ENCODE results near the gene JARID2.

JARID2 gene

DNA sequence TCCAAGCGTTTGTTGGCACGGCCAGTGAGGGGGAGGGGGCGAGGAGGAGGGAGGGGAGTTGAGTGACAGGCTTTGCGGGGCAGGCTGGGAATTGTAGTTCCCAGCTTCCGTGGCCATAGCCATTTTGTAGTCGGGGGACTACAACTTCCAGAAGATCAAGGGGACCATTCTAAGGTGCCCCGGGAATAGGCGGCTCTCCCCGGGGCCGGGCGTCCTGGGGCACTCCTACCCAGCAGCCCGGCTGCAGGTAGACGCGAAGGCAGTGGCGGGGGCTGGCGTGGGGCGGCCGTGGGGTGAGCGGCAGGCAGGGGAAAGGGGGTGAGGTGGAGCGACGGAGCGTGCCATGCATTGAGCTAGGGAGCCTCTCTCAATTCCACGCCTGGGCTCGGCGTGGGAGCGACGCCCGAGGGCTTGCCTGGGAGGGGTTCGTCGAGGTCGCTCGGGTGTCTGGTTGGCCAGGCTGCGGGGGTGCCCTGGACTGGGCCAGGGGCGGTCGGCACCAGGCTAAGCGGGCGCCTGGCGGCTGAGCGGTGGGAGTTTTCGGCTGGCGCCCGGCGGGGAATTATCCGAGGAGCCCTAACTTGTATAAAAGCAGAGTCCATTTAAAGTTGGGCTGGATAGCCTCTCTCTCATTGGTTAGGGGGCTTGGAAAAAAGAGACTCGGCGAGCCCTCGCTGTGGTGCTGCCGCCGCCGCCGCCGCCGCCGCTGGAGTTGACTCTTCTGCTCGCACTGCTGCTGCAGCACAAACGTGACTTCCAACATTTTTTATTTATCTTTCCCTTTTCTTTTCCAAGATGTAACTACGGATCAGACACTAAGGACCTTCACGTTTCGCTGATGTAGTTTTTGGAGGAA lies at the start of gene JARID2:
TSS of gene JARID2 (plus strand) at position 709 of the 856 bp plus-strand sequence. CDS start 471 bp downstream, outside the sequence.
- H3K27ac Mint-ChIP-seq (ENCODE audit: low read depth) = peak within 1 kb of the TSS; percentile 96

DNA sequence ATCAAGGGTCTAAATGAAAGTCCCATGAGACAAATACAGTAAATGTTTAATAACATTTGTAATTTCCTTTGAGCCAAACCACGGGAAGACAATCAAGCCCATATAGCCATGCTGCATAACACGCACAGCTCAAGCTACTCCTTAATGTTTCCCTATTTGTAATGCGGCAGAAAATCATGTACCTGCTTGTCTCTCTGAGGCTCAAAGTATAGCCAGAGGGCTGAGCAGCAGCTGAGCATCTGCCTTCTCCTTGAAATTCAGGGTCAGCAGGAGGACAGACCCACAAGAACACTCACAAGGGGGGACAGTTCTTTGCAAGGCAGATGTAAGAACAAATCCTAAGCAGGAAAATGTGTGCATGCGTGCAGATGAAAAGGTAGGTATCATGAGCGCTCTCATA lies 45.8 kb upstream of the JARID2 start:
- no peak overlapping the region for H3K4me3 Mint-ChIP-seq
- no peak for DNase-seq (ENCODE audit: low spot score in 2 of 2)
- no peaks in the 10 kb centered on the region for H3K9me3 Mint-ChIP-seq
- H3K27ac Mint-ChIP-seq (ENCODE audit: low read depth) = no peak overlapping the region
- no peaks in the 10 kb centered on the region for H3K4me1 Mint-ChIP-seq
- no peaks in the 10 kb centered on the region for H3K27me3 Mint-ChIP-seq
- H3K36me3 Mint-ChIP-seq (ENCODE audit: insufficient read depth) = peaks cover 2% of the 10 kb centered on the region
- no peak for ATAC-seq (replicated peaks; ENCODE audit: extremely low read depth, poor library complexity, severe bottlenecking)

More for the DNA sequence above, at the start of gene JARID2:
- Mint-ChIP-seq H3K27me3 (no peaks in the 10 kb centered on the region), H3K4me1 (peaks cover 37% of the 10 kb centered on the region), H3K4me3 (peak within 1 kb of the TSS; percentile 98), H3K9me3 (no peaks in the 10 kb centered on the region), H3K36me3 (ENCODE audit: insufficient read depth) (peaks cover 29% of the 10 kb centered on the region)
- DNase-seq (ENCODE audit: low spot score in 2 of 2) (peak; percentile 85 to 88), ATAC-seq (replicated peaks; ENCODE audit: extremely low read depth, poor library complexity, severe bottlenecking) (peak; percentile 39)

DNA sequence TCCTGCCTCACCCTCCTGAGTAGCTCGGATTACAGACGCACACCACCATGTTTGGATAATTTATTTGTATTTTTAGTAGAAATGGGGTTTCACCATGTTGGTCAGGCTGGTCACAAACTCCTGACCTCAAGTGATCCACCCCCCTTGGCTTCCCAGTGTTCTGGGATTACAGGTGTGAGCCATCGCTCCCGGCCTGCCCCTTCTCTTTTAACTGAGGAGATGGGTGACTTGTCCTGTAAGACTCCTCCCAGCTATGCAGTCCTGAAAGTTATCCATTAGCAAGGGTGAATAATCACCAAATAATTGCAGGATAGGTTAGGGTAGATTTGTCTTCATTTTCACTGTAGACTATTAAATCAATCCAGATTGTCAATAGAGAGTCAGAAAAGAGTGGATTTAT lies 40.5 kb upstream of the JARID2 start:
- Mint-ChIP-seq H3K27me3 (no peaks in the 10 kb centered on the region), H3K36me3 (ENCODE audit: insufficient read depth) (peaks cover 2% of the 10 kb centered on the region), H3K9me3 (no peaks in the 10 kb centered on the region), H3K27ac (ENCODE audit: low read depth) (no peak overlapping the region), H3K4me1 (no peaks in the 10 kb centered on the region), H3K4me3 (no peak overlapping the region)
- no peak for ATAC-seq (replicated peaks; ENCODE audit: extremely low read depth, poor library complexity, severe bottlenecking)
- no peak for DNase-seq (ENCODE audit: low spot score in 2 of 2)

GRCh38 chr6:15206887-15207286 lies 39.0 kb upstream of the JARID2 start:
- H3K9me3 Mint-ChIP-seq = no peaks in the 10 kb centered on the region
- ATAC-seq (replicated peaks; ENCODE audit: extremely low read depth, poor library complexity, severe bottlenecking) = no peak
- no peaks in the 10 kb centered on the region for H3K4me1 Mint-ChIP-seq
- no peaks in the 10 kb centered on the region for H3K27me3 Mint-ChIP-seq
- no peak overlapping the region for H3K4me3 Mint-ChIP-seq
- no peak for DNase-seq (ENCODE audit: low spot score in 2 of 2)
- no peak overlapping the region for H3K27ac Mint-ChIP-seq (ENCODE audit: low read depth)
- H3K36me3 Mint-ChIP-seq (ENCODE audit: insufficient read depth) = no peaks in the 10 kb centered on the region

DNA sequence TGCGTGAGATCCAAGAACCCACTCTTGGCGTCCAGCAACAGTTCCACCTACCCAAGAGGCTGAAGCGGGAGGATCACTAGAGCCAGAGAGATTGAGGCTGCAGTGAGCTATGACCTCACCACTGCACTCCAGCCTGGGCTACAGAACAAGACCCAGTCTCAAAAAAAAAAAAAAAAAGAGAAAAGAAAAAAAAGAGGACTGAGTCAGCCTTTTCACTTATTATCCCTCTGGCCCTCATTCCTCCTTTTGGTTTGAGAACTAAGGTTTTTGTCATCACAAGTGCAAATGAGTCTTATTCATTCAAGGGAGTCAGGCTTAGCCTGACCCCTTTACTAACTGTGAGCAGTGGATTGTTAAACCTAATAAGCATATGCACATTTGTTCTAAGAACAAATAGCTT lies 37.9 kb upstream of the JARID2 start:
- Mint-ChIP-seq H3K4me3 (no peak overlapping the region), H3K4me1 (no peaks in the 10 kb centered on the region), H3K27ac (ENCODE audit: low read depth) (no peak overlapping the region), H3K36me3 (ENCODE audit: insufficient read depth) (no peaks in the 10 kb centered on the region), H3K9me3 (no peaks in the 10 kb centered on the region), H3K27me3 (no peaks in the 10 kb centered on the region)
- no peak for ATAC-seq (replicated peaks; ENCODE audit: extremely low read depth, poor library complexity, severe bottlenecking)
- no peak for DNase-seq (ENCODE audit: low spot score in 2 of 2)

GRCh38 chr6:15213838-15214400 lies 31.9 kb upstream of the JARID2 start:
- Mint-ChIP-seq H3K9me3 (no peaks in the 10 kb centered on the region), H3K36me3 (ENCODE audit: insufficient read depth) (no peaks in the 10 kb centered on the region), H3K27me3 (no peaks in the 10 kb centered on the region), H3K4me3 (no peak overlapping the region), H3K4me1 (no peaks in the 10 kb centered on the region), H3K27ac (ENCODE audit: low read depth) (no peak overlapping the region)
- ATAC-seq (replicated peaks; ENCODE audit: extremely low read depth, poor library complexity, severe bottlenecking) = no peak
- no peak for DNase-seq (ENCODE audit: low spot score in 2 of 2)

DNA sequence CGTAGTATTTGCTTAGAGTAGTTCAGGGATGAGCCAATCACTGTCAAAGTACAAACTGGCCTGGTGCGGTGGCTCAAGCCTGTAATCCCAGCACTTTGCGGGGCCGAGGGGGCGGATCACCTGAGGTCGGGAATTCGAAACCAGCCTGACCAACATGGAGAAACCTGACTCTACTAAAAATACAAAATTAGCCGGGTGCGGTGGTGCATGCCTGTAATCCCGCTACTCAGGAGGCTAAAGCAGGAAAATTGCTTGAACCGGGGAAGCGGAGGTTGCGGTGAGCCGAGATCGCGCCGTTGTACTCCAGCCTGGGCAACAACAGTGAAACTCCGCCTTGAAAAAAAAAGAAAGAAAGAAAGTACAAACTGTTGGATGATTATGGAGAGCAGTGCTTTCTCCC lies 27.5 kb upstream of the JARID2 start:
- DNase-seq (ENCODE audit: low spot score in 2 of 2) (no peak), ATAC-seq (replicated peaks; ENCODE audit: extremely low read depth, poor library complexity, severe bottlenecking) (no peak)
- H3K4me3 Mint-ChIP-seq = no peak overlapping the region
- no peaks in the 10 kb centered on the region for H3K36me3 Mint-ChIP-seq (ENCODE audit: insufficient read depth)
- no peaks in the 10 kb centered on the region for H3K9me3 Mint-ChIP-seq
- H3K27ac Mint-ChIP-seq (ENCODE audit: low read depth) = no peak overlapping the region
- no peaks in the 10 kb centered on the region for H3K4me1 Mint-ChIP-seq
- H3K27me3 Mint-ChIP-seq = no peaks in the 10 kb centered on the region

GRCh38 chr6:15220062-15220461 lies 25.8 kb upstream of the JARID2 start:
- no peak overlapping the region for H3K4me3 Mint-ChIP-seq
- no peaks in the 10 kb centered on the region for H3K9me3 Mint-ChIP-seq
- H3K27me3 Mint-ChIP-seq = no peaks in the 10 kb centered on the region
- DNase-seq (ENCODE audit: low spot score in 2 of 2) (no peak), ATAC-seq (replicated peaks; ENCODE audit: extremely low read depth, poor library complexity, severe bottlenecking) (no peak)
- H3K27ac Mint-ChIP-seq (ENCODE audit: low read depth) = no peak overlapping the region
- no peaks in the 10 kb centered on the region for H3K4me1 Mint-ChIP-seq
- peaks cover 1% of the 10 kb centered on the region for H3K36me3 Mint-ChIP-seq (ENCODE audit: insufficient read depth)

DNA sequence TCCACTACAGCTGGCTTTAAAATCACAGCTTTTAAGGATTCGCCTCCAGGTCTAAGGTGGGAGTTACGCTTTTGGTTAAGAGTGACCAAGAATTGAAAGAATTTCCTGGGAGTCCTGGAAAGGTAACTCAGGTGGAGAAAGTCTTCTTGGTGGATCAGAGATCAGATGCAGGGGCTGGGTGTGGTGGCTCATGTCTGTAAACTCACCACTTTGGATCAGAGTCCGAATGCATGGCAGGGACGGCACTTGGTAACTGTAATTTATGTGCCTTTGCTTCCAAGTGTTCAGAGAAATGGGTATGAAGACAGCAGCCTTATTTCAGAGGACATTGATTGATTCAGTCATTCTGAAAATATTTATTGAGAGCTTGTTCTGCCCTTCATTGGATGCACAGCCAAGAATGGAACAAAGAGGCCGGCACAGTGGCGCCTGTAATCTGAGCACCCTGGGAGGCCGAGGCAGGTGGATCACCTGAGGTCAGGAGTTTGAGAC lies 18.0 kb upstream of the JARID2 start:
- no peaks in the 10 kb centered on the region for H3K27me3 Mint-ChIP-seq
- no peak overlapping the region for H3K27ac Mint-ChIP-seq (ENCODE audit: low read depth)
- H3K4me1 Mint-ChIP-seq = no peaks in the 10 kb centered on the region
- H3K36me3 Mint-ChIP-seq (ENCODE audit: insufficient read depth) = peaks cover 1% of the 10 kb centered on the region
- DNase-seq (ENCODE audit: low spot score in 2 of 2) = no peak
- no peak overlapping the region for H3K4me3 Mint-ChIP-seq
- no peaks in the 10 kb centered on the region for H3K9me3 Mint-ChIP-seq
- ATAC-seq (replicated peaks; ENCODE audit: extremely low read depth, poor library complexity, severe bottlenecking) = no peak

GRCh38 chr6:15230827-15231226 lies 15.0 kb upstream of the JARID2 start:
- H3K4me1 Mint-ChIP-seq = no peaks in the 10 kb centered on the region
- H3K27me3 Mint-ChIP-seq = no peaks in the 10 kb centered on the region
- no peak overlapping the region for H3K4me3 Mint-ChIP-seq
- no peaks in the 10 kb centered on the region for H3K9me3 Mint-ChIP-seq
- DNase-seq (ENCODE audit: low spot score in 2 of 2) = no peak
- ATAC-seq (replicated peaks; ENCODE audit: extremely low read depth, poor library complexity, severe bottlenecking) = no peak
- H3K27ac Mint-ChIP-seq (ENCODE audit: low read depth) = no peak overlapping the region
- no peaks in the 10 kb centered on the region for H3K36me3 Mint-ChIP-seq (ENCODE audit: insufficient read depth)

GRCh38 chr6:15232836-15233510 lies 12.9 kb upstream of the JARID2 start:
- no peaks in the 10 kb centered on the region for H3K27me3 Mint-ChIP-seq
- no peak for DNase-seq (ENCODE audit: low spot score in 2 of 2)
- no peak overlapping the region for H3K27ac Mint-ChIP-seq (ENCODE audit: low read depth)
- H3K4me3 Mint-ChIP-seq = no peak overlapping the region
- H3K9me3 Mint-ChIP-seq = no peaks in the 10 kb centered on the region
- ATAC-seq (replicated peaks; ENCODE audit: extremely low read depth, poor library complexity, severe bottlenecking) = no peak
- H3K4me1 Mint-ChIP-seq = no peaks in the 10 kb centered on the region
- no peaks in the 10 kb centered on the region for H3K36me3 Mint-ChIP-seq (ENCODE audit: insufficient read depth)

DNA sequence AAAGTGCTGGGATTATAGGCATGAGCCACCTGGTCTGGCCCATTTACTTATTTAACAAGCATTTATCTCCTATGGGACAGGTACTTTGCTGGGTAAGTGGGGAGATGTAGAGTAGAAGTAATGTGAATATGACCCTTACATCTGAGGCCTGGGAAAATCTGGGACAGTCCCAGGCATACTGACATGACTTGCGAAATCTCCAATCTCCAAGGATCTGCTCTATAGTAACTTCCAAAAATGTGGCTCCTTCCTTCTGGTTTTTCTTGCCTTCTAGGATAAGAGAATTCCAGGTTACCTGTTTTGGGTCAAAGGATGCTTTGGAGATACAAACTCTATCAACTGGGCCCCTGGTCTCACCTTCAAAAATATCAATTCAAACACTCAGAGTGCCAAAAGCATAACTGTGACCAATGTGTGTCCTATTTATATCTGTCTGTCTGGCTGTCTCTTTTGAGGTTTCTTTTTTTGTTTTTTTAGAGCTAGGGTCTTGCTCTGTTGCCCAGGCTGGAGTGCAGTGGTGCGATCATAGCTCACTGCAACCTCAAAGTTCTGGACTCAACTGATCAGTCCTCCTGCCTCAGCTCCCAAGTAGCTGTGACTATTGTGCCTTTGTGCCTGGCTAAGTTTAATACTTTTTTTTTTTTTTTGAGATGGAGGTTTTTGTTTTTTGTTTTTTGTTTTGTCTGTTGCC lies 11.7 kb upstream of the JARID2 start:
- H3K4me1 Mint-ChIP-seq = no peaks in the 10 kb centered on the region
- no peaks in the 10 kb centered on the region for H3K36me3 Mint-ChIP-seq (ENCODE audit: insufficient read depth)
- no peak for DNase-seq (ENCODE audit: low spot score in 2 of 2)
- H3K4me3 Mint-ChIP-seq = no peak overlapping the region
- H3K9me3 Mint-ChIP-seq = no peaks in the 10 kb centered on the region
- no peak for ATAC-seq (replicated peaks; ENCODE audit: extremely low read depth, poor library complexity, severe bottlenecking)
- no peak overlapping the region for H3K27ac Mint-ChIP-seq (ENCODE audit: low read depth)
- H3K27me3 Mint-ChIP-seq = no peaks in the 10 kb centered on the region
